DND-41 (cell line): ENCODE results near the gene RAB4B.

Source experiments
- ATAC-seq: fragments of 200-7000 bp; cut with Tn5 transposase; 3 replicates; pipeline ENCODE4 v1.9.1; 2021; ENCODE audit warnings: low read depth; ENCODE audit not compliant: insufficient read depth
- DNase-seq: peaks from one replicate; pipeline ENCODE4 v3.0.0-alpha.2; 2020
- H2AFZ ChIP-seq: 2 replicates; pipeline ENCODE4 v1.6.0; 2012; ENCODE audit warnings: low read depth, low read length
- H3K27ac ChIP-seq: 2 replicates; pipeline ENCODE4 v1.5.1; 2012; ENCODE audit warnings: low read length, inconsistent platforms
- H3K27me3 ChIP-seq: fragments of 200-600 bp; sonication (generic); 2 replicates; pipeline ENCODE4 v1.6.0; 2012; ENCODE audit warnings: low read length, mild to moderate bottlenecking, inconsistent platforms; ENCODE audit not compliant: insufficient read depth, poor library complexity
- H3K36me3 ChIP-seq: 2 replicates; pipeline ENCODE4 v1.5.1; 2012; ENCODE audit warnings: low read length, inconsistent platforms; ENCODE audit not compliant: insufficient read depth
- H3K4me1 ChIP-seq: 2 replicates; pipeline ENCODE4 v1.5.1; 2012; ENCODE audit warnings: mild to moderate bottlenecking, low read length; ENCODE audit not compliant: insufficient read depth
- H3K4me2 ChIP-seq: 2 replicates; pipeline ENCODE4 v1.6.0; 2012; ENCODE audit warnings: mild to moderate bottlenecking, moderate library complexity, low read length, inconsistent platforms; ENCODE audit not compliant: insufficient read depth
- H3K4me3 ChIP-seq, 2 experiments: fragments of 200-600 bp in 1 of 2; shearing (Covaris generic) in 1 of 2; 2 replicates each; pipeline ENCODE4 v1.5.1; 2012 to 2016; ENCODE audit warnings: inconsistent platforms in 2 of 2, low read length in 2 of 2, mild to moderate bottlenecking in 2 of 2, low read depth in 1 of 2, moderate library complexity in 1 of 2
- H3K79me2 ChIP-seq: 2 replicates; pipeline ENCODE4 v1.6.0; 2012; ENCODE audit warnings: low read length, inconsistent platforms; ENCODE audit not compliant: insufficient read depth
- H3K9ac ChIP-seq: 2 replicates; pipeline ENCODE4 v1.6.0; 2012; ENCODE audit warnings: low read depth, mild to moderate bottlenecking, inconsistent platforms, low read length, moderate library complexity
- H3K9me3 ChIP-seq: 2 replicates; pipeline ENCODE4 v1.5.1; 2012; ENCODE audit warnings: low read length, moderate library complexity, mild to moderate bottlenecking, inconsistent platforms; ENCODE audit not compliant: insufficient read depth, severe bottlenecking
- H4K20me1 ChIP-seq: 2 replicates; pipeline ENCODE4 v1.6.0; 2012; ENCODE audit warnings: low read length; ENCODE audit not compliant: insufficient read depth
- CTCF ChIP-seq: IDR thresholded peaks from 2 replicates; pipeline ENCODE4 v1.5.1; 2012; ENCODE audit warnings: borderline replicate concordance, low read length, moderate library complexity, mild to moderate bottlenecking; ENCODE audit not compliant: poor library complexity, severe bottlenecking; ENCODE audit errors: extremely low read depth
- EZH2 ChIP-seq: IDR thresholded peaks from 3 replicates; pipeline ENCODE4 v1.6.1; 2012; ENCODE audit warnings: borderline replicate concordance, low read depth, mild to moderate bottlenecking, moderate library complexity, low read length, inconsistent platforms; ENCODE audit not compliant: severe bottlenecking

The RAB4B gene

GRCh38 chr19:40808021-40808325, 29.9 kb downstream of the RAB4B start:
- peaks cover 21% of the 10 kb centered on the region for H3K4me1 ChIP-seq
- H4K20me1 ChIP-seq: peaks cover 71% of the 10 kb centered on the region
- no peak overlapping the region for H3K9ac ChIP-seq
- H3K27me3 ChIP-seq: no peaks in the 10 kb centered on the region
- no peak overlapping the region for H2AFZ ChIP-seq
- H3K4me2 ChIP-seq: no peak overlapping the region
- no peak for ATAC-seq
- no peak overlapping the region for H3K4me3 ChIP-seq
- H3K79me2 ChIP-seq: peaks cover 55% of the 10 kb centered on the region
- no peaks in the 10 kb centered on the region for H3K9me3 ChIP-seq
- H3K36me3 ChIP-seq: peaks cover 71% of the 10 kb centered on the region
- H3K27ac ChIP-seq: no peak overlapping the region
- TF ChIP-seq EZH2 (no peak), CTCF (no peak)
- DNase-seq: no peak

- no peak overlapping the region for H3K4me3 ChIP-seq
- H3K4me1 ChIP-seq: peaks cover 16% of the 10 kb centered on the region
- no peak overlapping the region for H3K27ac ChIP-seq
- no peaks in the 10 kb centered on the region for H3K27me3 ChIP-seq
- H3K9ac ChIP-seq: no peak overlapping the region
- no peak for TF ChIP-seq CTCF
- no peak for TF ChIP-seq EZH2
- DNase-seq: no peak
- ATAC-seq: no peak
- no peak overlapping the region for H3K4me2 ChIP-seq
- H2AFZ ChIP-seq: no peak overlapping the region
- peaks cover 66% of the 10 kb centered on the region for H3K36me3 ChIP-seq
- peaks cover 66% of the 10 kb centered on the region for H4K20me1 ChIP-seq
- peaks cover 50% of the 10 kb centered on the region for H3K79me2 ChIP-seq
- H3K9me3 ChIP-seq: no peaks in the 10 kb centered on the region
These were observed 30.4 kb downstream of the RAB4B start for GRCh38 chr19:40808497-40808896.

- Histone ChIP-seq H3K4me3 (no peak overlapping the region), H3K79me2 (peaks cover 40% of the 10 kb centered on the region), H3K27ac (no peak overlapping the region), H3K4me1 (peaks cover 6% of the 10 kb centered on the region; the same call in 1 of the 2 replicates), H4K20me1 (peaks cover 55% of the 10 kb centered on the region), H3K9ac (no peak overlapping the region), H2AFZ (no peak overlapping the region), H3K36me3 (peaks cover 56% of the 10 kb centered on the region), H3K4me2 (no peak overlapping the region), H3K27me3 (no peaks in the 10 kb centered on the region), H3K9me3 (no peaks in the 10 kb centered on the region)
- DNase-seq: no peak
- no peak for ATAC-seq
- TF ChIP-seq CTCF (no peak), EZH2 (no peak)
These were observed 31.5 kb downstream of the RAB4B start for GRCh38 chr19:40809358-40810086.

GRCh38 chr19:40810160-40810559, 32.1 kb downstream of the RAB4B start:
- no peak overlapping the region for H3K4me2 ChIP-seq

More at GRCh38 chr19:40810160-40810559, 32.1 kb downstream of the RAB4B start:
- Histone ChIP-seq H3K9me3 (no peaks in the 10 kb centered on the region), H3K4me1 (no peaks in the 10 kb centered on the region), H3K36me3 (peaks cover 49% of the 10 kb centered on the region), H2AFZ (no peak overlapping the region), H3K27ac (no peak overlapping the region), H3K79me2 (peaks cover 33% of the 10 kb centered on the region), H3K4me3 (no peak overlapping the region), H4K20me1 (peaks cover 51% of the 10 kb centered on the region), H3K27me3 (no peaks in the 10 kb centered on the region), H3K9ac (no peak overlapping the region)
- TF ChIP-seq CTCF: no peak
- no peak for TF ChIP-seq EZH2
- ATAC-seq (no peak), DNase-seq (no peak)
